Measurements from ENCODE around the gene PALD1. TPM values are rescaled to one million over a fixed set of nuclear protein-coding genes. Genes with fewer than 3 reads are reported as not detected.

Gene PALD1
- total and polyA plus RNA-seq, 9 of the 15 experiments (the other 6 are each of a cell fraction or from before 2014, with no cell fraction given): 0.03 to 0.29 (median 0.09) TPM; not detected in 2

- TF ChIP-seq, protein P1, sequence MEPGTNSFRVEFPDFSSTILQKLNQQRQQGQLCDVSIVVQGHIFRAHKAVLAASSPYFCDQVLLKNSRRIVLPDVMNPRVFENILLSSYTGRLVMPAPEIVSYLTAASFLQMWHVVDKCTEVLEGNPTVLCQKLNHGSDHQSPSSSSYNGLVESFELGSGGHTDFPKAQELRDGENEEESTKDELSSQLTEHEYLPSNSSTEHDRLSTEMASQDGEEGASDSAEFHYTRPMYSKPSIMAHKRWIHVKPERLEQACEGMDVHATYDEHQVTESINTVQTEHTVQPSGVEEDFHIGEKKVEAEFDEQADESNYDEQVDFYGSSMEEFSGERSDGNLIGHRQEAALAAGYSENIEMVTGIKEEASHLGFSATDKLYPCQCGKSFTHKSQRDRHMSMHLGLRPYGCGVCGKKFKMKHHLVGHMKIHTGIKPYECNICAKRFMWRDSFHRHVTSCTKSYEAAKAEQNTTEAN (CRISPR knock-in tag; IDR thresholded peaks at IDR 0.05): no peak
- TF ChIP-seq ZNF239 (CRISPR knock-in tag; IDR thresholded peaks at IDR 0.05) (no peak), XRCC3 (IDR thresholded peaks at IDR 0.05) (no peak), TSHZ1 (CRISPR knock-in tag; IDR thresholded peaks at IDR 0.05) (no peak), BRD9 (IDR thresholded peaks at IDR 0.05; ENCODE audit: low read depth, partially characterized antibody) (no peak), GTF2B (IDR thresholded peaks at IDR 0.05; ENCODE audit: extremely low read depth, insufficient read length) (no peak), CEBPB (tag; IDR thresholded peaks at IDR 0.05) (no peak), ZNF449 (CRISPR knock-in tag; IDR thresholded peaks at IDR 0.05) (no peak)
- TF ChIP-seq, protein P2, sequence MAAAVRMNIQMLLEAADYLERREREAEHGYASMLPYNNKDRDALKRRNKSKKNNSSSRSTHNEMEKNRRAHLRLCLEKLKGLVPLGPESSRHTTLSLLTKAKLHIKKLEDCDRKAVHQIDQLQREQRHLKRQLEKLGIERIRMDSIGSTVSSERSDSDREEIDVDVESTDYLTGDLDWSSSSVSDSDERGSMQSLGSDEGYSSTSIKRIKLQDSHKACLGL (CRISPR knock-in tag; IDR thresholded peaks at IDR 0.05; ENCODE audit: borderline replicate concordance, poor library complexity, severe bottlenecking): no peak
- TF ChIP-seq, protein P3, sequence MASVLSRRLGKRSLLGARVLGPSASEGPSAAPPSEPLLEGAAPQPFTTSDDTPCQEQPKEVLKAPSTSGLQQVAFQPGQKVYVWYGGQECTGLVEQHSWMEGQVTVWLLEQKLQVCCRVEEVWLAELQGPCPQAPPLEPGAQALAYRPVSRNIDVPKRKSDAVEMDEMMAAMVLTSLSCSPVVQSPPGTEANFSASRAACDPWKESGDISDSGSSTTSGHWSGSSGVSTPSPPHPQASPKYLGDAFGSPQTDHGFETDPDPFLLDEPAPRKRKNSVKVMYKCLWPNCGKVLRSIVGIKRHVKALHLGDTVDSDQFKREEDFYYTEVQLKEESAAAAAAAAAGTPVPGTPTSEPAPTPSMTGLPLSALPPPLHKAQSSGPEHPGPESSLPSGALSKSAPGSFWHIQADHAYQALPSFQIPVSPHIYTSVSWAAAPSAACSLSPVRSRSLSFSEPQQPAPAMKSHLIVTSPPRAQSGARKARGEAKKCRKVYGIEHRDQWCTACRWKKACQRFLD (CRISPR knock-in tag; IDR thresholded peaks at IDR 0.05): no peak
These were observed 122.2 kb downstream of the PALD1 start (continued) for GRCh38 chr10:70600512-70601395.
